NCI-H774 (cell line): ENCODE results near the gene REEP1.
"Not testable (repeated sequence)": the region's sequence is repeated elsewhere in the genome, so short reads cannot be mapped to it uniquely, and the experiment has no call there.

ENCODE experiments used
- DNase-seq: peaks from one replicate; lab custom pipeline; 2025; lab: John Stamatoyannopoulos, UW

REEP1 gene

GRCh38 chr2:86243950-86244733 is 93.3 kb downstream of the REEP1 start:
- no peak for DNase-seq

DNA sequence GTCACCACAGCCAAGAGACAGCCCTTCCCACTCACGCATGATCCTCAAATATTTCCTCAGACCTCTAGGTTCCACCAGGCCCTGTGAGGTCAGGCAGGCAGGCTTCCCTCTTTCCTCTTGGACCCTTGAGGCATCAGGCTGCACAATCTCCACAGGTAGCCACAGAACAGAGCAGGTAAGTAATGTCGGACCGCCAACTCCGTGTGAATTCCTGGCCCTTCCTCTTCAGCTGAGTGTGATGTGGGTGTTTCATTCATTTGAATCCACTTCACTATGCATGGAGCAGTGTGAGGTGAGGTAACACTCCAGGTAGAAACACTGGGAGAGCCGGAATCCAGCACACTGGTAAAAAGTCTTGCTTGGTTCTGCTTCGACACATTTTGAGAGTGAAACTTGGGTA is 94.2 kb downstream of the REEP1 start:
- no peak for DNase-seq

DNA sequence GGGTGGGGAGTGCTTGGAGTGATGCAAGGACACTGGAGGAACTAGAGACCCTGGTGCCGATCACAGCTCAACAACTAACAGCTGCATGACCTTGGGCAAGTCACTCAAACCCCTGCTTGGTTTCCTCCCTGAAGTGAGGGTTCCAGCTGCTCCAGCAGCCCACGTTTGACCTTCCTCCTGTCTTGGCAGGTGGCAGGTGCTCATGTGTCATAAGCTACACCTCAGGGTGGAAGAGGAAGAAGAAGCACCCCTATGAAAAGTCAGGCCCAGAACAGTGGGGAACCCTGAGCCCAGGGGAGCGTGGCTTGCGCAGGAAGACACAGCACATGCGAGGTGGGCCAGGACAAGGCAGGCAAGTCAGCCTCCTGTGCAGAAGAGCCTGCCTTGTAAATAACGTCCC is 95.8 kb downstream of the REEP1 start:
- no peak for DNase-seq

- DNase-seq: no peak
Measured at GRCh38 chr2:86240251-86240650, 97.2 kb downstream of the REEP1 start.

GRCh38 chr2:86239745-86240144 is 97.7 kb downstream of the REEP1 start:
- no peak for DNase-seq

DNA sequence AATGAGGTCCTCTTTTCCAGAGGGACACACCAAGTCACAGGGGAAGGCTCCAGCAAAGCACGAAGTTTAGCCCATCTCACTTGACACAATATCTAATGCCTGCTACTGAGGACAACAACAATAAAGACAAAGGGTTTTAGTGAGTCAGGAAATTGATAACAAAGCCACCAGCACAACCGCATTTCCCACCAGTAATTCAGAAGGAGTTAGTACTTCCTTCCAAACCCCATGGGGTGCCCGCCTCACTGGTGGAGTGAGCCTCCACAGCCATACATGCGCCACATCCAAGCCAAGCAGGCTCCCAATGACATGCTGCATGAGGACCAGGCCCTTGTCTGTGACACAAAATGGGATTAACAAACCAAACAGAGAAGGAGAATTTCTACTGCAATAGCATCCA is 98.1 kb downstream of the REEP1 start:
- no peak for DNase-seq

- DNase-seq: no peak
Measured at GRCh38 chr2:86238354-86238753, 99.1 kb downstream of the REEP1 start.

DNA sequence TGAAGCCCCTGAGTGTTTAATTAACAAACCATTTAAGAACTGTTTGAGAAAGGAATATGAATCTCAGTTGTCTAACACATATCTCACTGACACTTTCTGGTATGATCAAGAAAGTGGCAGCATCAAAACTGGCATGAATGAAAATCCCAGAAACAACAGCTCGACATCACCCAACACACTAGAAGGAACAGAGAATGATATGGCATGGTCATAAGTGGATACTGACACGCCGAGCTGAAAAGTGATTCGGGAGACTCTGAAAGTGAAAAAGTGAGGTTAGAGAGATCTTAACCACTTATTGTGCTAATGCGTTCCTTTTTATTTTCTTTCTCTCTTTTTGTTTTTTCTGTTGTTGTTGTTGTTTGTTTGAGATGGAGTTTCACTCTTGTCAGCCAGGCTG is 100.3 kb downstream of the REEP1 start:
- DNase-seq: no peak

- DNase-seq: no peak
Measured at GRCh38 chr2:86235196-86235980, 102.0 kb downstream of the REEP1 start.

- DNase-seq: no peak
Measured at GRCh38 chr2:86234563-86235131, 102.8 kb downstream of the REEP1 start.

DNA sequence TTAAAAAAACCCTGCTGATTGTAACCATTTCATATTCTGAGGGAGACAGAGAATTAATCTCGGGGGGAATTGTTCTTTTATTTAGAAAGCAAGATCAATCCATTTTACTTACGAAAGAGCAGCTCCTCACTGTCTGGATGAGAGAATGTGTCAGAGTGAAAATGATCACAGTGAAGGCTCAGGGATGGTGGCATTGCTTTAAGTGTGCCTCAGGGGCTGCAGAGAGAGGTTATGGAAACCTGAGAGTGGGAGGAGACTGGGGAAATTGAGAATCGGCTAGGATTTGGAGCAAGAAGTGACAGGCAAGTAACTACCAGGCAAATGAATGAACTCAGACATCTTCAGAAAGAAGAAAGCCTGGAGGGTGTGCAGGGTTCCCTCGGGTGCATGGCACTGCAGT is 104.0 kb downstream of the REEP1 start:
- DNase-seq: no peak

DNA sequence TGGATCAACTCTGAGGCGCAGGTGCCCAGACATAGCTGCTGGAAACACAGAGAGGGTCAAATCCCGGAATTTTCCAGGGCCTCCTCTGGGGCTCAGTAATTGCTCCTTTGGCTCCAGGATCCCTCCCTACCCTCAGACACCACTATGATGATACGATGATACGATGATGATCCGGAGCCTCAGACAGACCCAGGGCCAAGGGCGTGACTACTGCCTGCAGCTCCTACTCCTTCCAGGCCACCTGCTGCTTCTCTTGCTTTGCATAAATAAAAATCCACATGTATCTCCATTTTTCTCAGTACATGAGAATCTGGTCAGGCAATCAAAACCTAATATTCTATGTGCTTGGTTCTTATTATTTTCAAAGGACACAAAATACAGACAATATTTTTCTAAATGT is 104.5 kb downstream of the REEP1 start:
- DNase-seq: no peak

- DNase-seq: no peak
Measured at GRCh38 chr2:86232373-86232784, 105.0 kb downstream of the REEP1 start.

DNA sequence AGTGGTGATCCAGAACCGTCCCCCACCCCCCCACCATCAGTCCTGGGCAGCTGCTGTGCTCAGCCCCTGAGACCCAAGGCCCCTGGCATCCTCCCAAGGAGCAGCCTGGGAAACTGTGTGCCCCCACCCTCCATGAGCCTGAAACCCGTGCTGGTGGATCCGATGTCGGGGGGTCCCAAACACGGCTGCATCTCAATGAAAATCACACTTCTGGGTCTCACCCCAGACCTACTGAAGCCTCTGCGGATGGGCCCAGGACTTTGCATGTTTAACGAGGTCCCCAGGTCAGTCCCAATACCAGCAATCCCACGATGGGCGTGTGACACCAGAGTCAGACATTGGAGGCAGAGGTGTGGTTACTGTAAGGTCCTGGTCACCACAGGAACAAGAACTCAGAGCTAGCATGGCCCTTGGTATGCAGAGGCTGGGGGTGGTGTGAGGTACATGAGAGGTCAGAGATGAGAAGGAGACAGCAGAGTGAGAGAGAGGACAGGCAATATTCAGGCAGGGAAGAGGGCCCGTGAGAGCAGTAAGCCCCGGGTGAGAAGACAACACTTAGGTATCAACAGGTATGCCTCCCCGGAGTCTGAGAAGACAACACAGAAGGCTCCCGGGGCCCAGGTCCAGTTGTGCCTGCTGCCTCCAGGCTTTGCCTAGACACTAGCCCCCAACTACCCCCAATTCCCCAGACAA is 105.6 kb downstream of the REEP1 start:
- no peak for DNase-seq

DNA sequence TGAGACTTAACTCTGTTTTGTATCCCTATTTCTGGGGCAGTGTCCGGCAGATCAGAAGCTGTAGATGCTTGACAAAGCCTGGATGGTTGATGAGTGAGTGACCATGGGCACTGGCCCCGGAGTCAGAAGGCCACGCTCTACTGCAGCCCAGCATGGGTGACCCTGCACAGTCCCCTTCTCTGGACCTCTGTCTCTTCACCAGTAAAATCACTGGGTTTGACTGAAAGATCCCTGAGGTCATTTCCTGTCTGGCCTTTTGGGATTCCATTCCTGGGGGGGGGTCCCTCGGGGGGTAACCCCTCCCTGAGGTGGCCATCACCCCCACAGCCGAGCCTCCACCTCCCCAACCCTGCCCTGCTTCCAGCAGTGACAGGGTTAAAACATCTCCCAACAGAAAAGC is 106.5 kb downstream of the REEP1 start:
- DNase-seq: no peak

DNA sequence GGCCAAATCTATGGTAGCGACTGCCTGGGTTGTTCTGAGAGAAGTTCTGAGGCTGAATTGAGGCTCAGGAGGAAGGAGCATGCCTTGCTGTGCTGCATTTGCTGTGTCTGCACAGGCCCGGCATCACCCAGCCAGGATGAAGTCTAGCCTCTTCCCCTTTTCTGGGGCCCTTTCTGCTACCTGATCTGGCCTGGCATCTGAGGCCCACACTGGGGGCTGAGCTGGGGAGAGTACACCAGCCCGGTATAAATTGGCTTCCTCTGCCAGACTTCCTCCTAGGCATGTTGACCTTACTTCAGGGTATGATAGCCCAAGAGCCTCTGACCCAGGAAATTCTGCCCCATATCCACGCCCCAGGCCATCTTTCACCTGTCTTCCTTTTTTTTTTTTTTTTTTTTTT is 108.2 kb downstream of the REEP1 start:
- DNase-seq: no peak

- not testable (repeated sequence) for DNase-seq
Measured at GRCh38 chr2:86228574-86228973, 108.9 kb downstream of the REEP1 start.

DNA sequence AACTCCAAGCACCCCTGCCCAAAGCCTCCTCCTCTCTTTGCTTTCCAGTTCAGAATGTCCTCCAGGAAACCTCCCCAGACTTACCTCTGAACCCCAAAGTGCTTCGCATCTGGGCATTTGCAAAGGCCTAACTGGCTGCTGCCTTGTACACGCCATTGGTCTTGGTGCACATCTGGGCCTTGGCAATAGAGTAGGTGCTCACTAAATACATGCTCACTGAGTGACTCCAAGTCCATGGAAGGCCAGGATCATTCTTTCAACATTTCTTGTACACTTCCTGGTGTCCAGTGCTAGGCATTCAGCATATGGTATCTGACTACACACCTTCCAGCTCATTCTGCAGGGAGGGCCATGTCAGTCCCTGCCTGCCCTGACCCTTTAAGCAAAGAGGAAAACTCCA is 109.7 kb downstream of the REEP1 start:
- no peak for DNase-seq

GRCh38 chr2:86226636-86227520 is 110.5 kb downstream of the REEP1 start:
- DNase-seq: no peak

DNA sequence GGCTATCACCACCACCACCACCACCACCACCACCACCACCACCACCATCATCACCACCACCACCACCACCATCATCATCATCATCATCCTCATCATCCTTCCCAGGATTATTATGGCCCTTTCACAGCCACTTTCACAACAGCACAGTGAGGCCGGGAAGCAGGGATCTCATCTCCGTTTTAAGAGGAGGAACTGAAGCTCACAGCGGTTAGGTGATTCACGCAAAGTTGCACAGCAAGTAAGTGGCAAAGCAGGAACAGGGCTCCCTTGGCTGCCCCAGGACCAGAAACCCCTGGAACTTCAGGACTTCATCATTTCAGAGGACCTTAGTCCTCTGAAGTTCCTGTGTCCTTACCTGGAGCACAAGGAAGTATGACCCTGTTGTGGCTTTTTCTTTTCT is 111.4 kb downstream of the REEP1 start:
- DNase-seq: no peak

DNA sequence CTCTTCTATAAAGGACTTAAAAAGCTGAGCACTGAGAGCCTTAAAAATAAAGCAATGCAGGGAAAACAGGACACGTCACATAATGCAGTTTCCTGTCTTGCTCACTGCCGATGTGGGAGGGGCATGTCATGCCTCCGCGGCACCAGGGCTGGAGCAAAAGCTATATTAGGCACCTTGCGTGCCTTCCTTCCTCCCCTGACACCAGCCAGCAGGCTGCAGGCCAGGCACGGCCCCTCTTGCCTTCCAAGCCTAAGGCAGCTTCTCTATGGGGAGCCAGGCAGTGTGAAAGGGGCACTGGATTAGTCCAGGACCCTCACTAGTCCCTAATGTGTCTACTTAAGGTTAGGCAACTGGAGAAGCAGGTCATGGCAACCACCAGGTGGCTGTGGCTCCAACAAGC is 111.8 kb downstream of the REEP1 start:
- DNase-seq: no peak
